ENCODE measurements around the gene GNG5.
A peak's percentile ranks its signal among the peaks of the same experiment; 100 is the strongest.
"Not testable (repeated sequence)": the region's sequence is repeated elsewhere in the genome, so short reads cannot be mapped to it uniquely, and the experiment has no call there.

The GNG5 gene
- long read RNA-seq, donor 1, transcript GNG5-201 (3 exons, 920 nt) = major isoform, 243 of 256 reads
- long read RNA-seq, donor 1, partial matches to known transcripts = 12 of 256 reads
- long read RNA-seq, donor 1, other reads (novel, unspliced or antisense) = 0 of 256 reads
- long read RNA-seq, donor 2, transcript GNG5-201 (3 exons, 920 nt) = major isoform, 168 of 169 reads
- long read RNA-seq, donor 2, partial matches to known transcripts = 0 of 169 reads
- long read RNA-seq, donor 2, other reads (novel, unspliced or antisense) = 0 of 169 reads
- long read RNA-seq, donor 3, transcript GNG5-201 (3 exons, 920 nt) = major isoform, 102 of 111 reads
- long read RNA-seq, donor 3, partial matches to known transcripts = 8 of 111 reads
- long read RNA-seq, donor 3, other reads (novel, unspliced or antisense) = 0 of 111 reads
- long read RNA-seq, donor 4, transcript GNG5-201 (3 exons, 920 nt) = major isoform, 169 of 175 reads
- long read RNA-seq, donor 4, partial matches to known transcripts = 6 of 175 reads
- long read RNA-seq, donor 4, other reads (novel, unspliced or antisense) = 0 of 175 reads
- long read RNA-seq, donor 5, transcript GNG5-201 (3 exons, 920 nt) = major isoform, 215 of 221 reads
- long read RNA-seq, donor 5, partial matches to known transcripts = 5 of 221 reads
- long read RNA-seq, donor 5, other reads (novel, unspliced or antisense) = 0 of 221 reads
- long read RNA-seq, donor 6, transcript GNG5-201 (3 exons, 920 nt) = major isoform, 250 of 251 reads
- long read RNA-seq, donor 6, partial matches to known transcripts = 0 of 251 reads
- long read RNA-seq, donor 6, other reads (novel, unspliced or antisense) = 0 of 251 reads
- long read RNA-seq, donor 7, transcript GNG5-201 (3 exons, 920 nt) = major isoform, 370 of 537 reads
- long read RNA-seq, donor 7, partial matches to known transcripts = 109 of 537 reads
- long read RNA-seq, donor 7, other reads (novel, unspliced or antisense) = 58 of 537 reads
- long read RNA-seq, donor 8, transcript GNG5-201 (3 exons, 920 nt) = major isoform, 181 of 192 reads
- long read RNA-seq, donor 8, partial matches to known transcripts = 9 of 192 reads
- long read RNA-seq, donor 8, other reads (novel, unspliced or antisense) = 0 of 192 reads

DNA sequence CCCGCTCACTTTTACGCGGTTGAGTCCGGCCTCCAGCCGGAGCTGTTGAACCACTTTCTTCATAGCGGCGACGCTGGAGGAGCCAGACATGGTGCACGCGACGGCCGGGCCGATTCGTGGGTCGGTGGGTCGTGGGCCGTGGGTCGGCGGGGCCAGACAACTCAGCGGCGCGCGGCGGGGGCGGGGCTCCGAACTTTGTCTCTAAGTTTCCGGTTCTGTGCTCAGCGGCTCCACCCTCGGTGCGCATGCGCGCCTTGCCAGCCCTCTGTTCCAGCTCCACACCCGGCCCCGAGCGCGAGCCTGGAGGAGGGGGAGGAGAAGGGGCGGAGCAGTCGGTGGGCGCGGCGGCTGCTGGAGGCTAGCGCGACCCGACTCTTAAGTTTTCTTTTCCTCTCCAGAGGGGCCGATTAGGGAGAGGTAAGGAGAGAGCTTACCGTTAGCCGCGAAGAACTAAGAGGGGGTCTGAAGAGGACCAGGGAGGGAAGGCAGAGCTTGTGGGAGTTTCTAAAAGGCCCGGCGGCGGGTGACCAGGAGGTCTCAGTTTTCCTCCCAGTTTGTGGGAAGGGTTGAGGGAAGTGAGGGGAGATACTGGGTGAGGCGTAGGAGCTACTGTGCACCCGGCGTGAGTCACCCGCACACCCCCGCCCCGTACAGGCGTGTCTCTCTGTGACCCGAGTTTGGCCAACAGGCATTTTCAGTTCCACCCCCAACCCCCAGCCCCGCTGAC is at the start of gene GNG5, which contains the start of gene SPATA1:
Gene GNG5, minus strand, starts transcription at position 580 of the 727 bp plus-strand sequence. Its CDS starts 490 bp downstream, at position 90.
Gene SPATA1, plus strand, starts transcription at position 385 of the 727 bp plus-strand sequence. CDS start 9,974 bp downstream, outside the sequence.
- DNase-seq = peak; percentile 97

DNA sequence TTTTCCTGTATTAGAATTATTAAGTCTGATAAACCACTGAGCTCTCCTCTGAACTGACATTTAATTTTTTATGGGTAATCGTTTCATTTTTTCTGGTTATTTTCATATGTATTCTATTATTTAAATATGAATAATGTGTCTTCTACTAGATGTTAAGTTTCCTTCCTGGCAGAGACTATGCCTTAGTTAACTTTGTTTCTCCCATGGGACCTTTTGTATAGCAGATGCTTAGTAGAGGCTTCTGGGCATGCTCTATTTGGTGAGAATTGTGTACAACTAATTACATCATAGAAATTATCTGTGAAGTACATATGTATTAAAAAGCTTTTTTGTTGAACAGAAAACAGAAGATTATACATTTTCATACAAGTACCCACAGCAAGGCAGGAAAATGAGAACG is 44.4 kb upstream of the GNG5 start:
- no peak for DNase-seq

DNA sequence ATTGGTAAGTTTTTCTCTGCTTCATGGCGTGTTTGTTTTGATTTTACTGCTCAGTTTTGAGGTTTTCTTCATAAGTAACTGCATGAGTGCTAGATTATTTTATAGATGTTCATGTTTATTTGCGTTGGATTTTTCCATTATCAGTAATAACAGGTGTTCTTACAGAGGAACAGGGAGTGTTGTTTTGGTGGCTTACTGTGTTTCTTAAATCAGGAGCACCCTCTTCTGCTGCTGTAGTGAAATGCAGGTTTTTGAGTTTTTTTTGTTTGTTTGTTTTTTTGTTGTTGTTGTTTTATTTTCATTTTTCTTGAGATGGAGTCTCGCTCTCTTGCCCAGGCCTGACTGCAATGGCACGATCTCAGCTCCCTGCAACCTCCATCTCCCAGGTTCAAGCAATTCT is 35.3 kb upstream of the GNG5 start:
- DNase-seq = no peak

DNA sequence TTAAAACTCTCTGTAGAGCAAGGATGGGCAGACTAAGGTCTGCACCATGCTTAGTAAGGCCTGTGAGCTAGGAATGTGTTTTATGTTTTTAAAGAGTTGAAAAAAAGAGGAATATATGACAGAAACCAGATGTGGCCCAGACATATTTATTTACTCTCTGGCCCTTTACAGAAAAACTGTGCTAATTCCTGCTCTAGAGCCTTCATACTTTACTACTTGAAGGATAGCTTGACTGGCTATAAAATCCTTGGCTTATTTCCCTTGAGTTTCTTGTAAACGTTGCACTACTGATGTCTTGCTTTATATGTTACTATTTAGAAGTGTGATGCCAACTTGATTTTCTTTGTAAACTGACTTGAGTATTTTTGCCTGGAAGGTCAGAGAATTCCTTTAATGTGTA is 34.4 kb upstream of the GNG5 start:
- peak; percentile 1 for DNase-seq

DNA sequence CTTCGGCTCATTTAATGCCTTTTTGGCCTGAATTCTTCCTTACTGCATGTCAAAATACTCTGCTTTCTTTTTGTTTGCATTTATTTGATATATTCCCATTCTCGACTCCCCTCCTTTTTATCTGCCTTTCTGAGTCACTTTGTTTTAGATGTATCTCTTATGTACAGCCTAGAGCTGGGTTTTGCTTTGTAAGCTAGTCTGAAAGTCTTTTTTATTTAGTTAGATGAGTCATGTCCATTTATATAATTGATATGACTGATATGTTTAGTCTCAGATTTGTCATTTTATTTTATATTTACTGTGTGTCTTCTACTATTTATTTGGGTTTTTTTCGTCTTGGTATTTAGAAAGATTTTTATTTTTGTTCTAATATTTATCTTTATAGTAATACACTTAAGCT is 33.6 kb upstream of the GNG5 start:
- no peak for DNase-seq

DNA sequence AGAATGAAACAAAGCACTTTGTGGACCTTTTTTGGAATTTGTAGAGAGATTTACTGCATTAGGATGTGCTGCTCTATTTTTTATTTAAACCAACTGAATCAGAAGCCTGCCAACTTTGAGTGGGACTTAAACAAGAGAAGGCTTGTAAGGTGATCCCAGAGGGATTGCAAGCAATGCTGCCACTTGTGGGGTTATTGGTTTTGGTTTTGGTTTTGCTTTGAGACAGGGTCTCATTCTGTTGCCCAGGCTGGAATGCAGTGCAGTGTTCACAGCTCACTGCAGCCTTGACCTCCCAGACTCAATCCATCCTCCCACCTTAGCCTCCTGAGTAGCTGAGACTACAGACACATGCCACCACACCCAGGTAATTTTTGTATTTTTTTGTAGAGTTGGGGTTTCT is 32.2 kb upstream of the GNG5 start:
- no peak for DNase-seq

DNA sequence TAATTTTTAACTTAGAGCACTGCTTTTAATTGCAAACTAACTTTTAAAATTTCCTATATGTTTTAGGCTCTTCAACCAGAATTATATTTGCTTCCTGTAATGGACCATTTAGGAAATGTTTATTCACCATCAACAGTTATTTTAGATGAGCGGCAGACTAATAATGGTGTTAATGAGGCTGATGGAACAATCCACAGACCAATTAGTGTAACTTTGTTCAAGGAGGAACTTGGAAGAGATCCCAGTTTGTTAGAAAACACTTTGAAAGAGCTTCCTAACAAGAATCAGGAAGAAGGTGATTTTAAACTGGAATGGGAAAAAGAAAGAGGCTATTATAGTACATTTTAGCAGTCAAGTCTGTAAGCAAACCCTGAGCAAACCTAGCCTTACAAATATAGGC is 19.4 kb upstream of the GNG5 start:
- DNase-seq = no peak

DNA sequence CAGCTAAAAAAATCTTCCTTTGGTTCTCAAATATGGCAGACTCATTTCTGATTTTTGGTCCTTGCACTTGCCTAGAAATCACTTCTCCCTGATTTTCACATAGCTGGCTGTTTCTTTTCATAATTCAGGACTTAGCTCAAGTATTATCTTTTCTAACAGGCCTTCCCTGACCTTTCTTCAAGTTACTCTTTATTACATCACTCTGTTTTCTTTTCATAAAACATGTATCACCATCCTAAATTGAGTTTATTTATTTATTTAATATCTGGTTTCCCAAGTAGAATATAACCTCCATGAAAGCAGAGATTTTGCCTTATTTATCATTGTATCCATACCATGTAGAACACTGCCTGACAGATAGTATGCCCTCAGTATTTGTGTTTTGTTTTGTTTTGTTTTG is 18.2 kb upstream of the GNG5 start:
- DNase-seq = no peak

DNA sequence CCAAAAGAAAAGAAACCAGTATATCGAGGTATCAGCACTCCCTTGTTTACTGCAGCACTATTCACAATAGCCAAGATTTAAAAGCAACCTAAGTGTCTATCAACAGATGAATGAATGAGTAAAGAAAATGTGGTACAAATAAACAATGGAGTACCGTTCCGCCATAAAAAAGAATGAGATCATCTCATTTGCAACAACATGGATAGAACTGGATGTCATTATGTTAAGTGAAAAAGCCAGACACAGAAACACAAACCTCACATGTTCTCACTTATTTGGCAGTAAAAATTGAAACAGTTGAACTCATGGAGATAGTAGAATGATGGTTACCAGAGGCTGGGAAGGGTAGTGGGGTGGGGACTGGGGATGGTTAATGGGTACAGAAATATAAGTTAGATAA is 4.3 kb upstream of the GNG5 start:
- no peak for DNase-seq

DNA sequence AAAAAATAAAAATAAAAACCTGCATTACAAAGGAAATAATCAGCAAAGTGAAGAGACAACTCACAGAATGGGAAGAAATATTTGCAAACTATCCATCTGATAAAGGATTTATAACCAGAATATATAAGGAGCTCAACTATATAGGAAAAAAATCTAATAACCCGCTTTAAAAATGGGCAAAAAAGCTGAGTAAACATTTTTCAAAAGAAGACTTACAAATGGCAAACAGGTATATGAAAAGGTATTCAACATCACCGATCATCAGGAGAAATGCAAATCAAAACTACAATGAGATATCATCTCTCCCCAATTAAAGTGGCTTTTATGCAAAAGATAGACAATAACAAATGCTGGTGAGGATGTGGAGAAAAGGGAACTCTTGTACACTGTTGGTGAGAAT is 3.8 kb upstream of the GNG5 start:
- DNase-seq = no peak

DNA sequence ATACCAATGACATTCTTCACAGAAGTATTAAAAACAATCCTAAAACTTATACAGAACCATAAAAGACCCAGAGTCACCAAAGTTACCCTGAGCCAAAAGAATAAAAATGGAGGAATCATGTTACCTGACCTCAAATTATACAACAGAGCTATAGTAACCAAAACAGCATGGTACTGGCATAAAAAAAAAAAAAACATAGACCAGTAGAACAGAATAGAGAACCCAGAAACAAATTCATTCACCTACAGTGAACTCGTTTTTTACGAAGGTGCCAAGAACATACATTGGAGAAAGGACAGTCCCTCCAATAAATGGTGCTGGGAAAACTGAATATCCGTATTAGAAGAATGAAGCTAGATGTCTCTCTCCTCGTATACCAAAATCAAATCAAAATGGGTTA is 2.6 kb upstream of the GNG5 start:
- DNase-seq = no peak

DNA sequence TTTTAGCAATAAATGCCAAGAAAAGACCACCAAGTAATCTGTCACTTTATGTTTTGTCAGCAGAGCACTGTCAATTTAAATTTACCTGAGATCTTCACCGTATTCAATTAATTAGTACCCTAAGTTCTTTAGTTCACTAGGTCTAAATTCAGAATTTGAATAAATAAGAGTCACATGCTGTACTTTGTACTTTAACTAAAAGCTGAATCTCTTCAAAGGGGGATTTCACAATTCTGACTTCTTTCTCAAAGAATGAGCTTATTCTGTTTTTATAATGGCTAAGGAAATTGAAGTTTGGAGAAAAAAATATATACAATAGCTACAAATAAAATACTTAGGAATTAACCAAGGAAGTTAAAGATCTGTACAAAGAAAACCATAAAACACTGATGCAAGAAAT is 2.1 kb upstream of the GNG5 start:
- DNase-seq = no peak

DNA sequence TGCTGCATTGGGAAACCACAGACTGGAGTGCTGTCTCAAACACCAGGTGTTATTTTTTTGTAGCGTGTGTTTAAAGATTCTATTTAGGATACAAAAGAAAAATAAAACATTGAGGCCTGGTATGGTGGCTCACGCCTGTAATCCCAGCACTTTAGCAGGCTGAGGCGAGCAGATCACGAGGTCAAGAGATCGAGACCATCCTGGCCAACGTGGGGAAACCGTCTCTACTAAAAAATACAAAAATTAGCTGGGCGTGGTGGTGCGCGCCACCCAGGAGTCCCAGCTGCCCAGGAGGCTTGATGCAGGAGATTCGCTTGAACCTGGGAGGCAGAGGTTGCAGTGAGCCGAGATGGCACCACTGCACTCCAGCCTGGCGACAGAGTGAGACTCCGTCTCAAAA is 1.5 kb upstream of the GNG5 start:
- not testable (repeated sequence) for DNase-seq

DNA sequence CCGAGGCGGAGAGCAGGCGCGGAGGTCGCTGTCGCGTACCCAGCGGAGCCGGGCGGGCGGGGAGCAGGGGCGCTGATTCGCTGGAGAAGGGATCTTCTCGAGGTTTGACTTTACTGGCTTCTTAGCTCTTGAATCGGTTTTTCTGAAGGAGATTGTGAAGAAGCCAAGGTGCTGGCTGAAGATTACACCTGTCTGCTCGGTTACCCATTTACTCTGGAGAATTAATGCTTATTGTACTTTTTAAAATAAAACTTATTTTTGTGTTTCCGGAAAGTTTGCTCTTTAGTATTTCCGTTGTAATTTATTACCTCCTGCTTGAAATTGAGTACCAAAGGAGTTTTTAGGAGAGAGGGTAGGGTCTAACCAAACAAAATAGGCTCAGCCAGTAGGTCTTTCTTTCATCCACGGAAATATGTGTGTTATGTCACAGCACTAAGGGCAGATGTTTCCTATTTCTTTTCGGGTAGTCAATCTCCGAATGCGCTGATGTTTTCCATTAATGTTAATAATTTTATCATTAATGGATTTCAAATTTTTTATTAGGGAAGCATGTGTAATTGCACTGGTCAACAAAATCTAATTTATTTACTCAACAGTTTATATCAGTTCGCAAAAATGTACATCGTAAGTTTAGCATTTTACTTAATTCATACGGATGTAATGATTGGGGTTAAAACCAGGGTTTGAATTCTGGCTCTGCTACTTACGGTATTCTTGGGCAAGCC is 510 bp upstream of the GNG5 start:
- no peak for DNase-seq

DNA sequence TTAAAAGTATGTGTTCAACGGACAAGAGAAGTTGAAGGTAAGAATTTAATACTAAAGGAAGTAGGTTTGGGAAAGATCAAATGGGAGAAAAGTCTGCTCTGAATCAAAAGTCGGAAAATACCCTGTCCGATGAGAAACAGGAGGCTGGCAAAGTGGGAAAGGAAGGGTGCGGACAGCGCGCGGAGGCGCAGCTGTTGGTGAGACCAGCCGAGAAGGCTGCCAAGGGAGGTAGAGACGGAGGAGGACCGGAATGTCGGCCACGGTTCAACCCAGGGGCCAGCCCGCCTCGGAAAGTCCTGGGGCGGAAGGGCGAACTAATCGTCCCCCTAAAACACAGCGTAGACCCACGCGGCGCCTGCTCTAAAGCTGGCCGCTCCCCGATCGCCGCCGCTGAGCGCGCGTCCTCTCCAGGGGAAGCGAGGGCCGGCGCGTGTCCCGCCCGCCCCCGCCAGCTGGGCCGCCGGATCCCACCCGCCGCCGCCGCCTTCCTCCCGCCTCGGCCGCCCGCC is 834 bp downstream of the GNG5 start:
- DNase-seq = peak; percentile 98

DNA sequence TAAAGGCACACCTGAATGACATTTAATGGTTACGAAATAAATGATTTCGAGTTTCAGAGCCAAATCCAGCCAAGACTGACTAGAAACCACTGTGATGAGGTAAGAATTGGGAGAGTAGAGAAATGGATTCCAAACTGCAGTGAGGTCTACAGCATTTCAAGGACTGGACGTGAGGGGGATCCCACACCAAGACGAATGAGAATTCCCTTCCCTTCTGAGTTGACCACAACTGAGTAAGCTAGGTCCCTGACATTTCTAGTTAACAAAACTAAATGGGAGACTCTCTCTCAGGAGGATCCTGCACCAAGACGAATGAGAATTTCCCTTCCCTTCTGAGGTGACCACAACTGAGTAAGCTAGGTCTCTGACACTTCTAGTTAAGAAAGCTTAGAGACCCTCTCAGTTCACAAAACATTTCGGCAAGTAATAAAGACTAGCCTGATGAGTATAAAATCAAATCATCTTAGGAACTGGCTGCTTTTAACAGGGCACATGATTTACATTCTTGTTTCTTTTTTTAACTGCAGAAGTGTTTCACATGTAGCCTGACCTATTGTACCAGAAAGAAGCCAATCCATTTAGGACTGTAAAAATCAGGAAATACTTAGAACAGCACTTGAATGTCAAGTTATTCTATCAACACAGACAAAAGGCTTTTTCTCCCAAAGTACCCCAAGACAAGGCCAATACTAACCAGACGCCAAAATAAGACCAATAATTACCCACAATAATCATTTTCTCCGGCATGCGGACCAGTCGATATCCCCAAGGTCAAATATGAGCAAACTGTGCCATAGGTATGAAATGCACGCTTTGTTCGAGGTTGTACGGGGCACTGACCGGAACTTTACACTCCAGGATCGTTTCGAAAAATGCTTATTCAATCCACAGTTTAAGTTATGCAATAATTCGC is 1.5 kb downstream of the GNG5 start:
- peak; percentile 35 for DNase-seq

DNA sequence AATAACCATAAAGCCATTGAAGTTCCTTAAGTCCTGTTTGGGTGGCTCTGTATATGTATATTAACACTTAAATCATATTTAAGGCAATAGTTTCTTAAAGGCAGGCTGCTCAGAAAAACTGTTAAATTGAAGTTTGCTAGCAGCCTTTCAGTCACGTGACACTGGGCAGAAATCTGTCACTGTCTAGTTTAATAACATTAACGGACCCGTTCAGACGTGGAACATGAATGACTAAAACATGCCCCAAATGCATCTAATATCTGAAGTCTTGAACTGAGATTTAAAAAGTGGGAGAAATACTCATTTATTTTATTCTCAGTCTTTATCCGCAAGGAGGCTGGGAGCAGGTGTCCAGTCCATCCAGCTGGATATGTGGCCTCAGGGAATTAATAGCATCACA is 3.5 kb downstream of the GNG5 start:
- DNase-seq = no peak

DNA sequence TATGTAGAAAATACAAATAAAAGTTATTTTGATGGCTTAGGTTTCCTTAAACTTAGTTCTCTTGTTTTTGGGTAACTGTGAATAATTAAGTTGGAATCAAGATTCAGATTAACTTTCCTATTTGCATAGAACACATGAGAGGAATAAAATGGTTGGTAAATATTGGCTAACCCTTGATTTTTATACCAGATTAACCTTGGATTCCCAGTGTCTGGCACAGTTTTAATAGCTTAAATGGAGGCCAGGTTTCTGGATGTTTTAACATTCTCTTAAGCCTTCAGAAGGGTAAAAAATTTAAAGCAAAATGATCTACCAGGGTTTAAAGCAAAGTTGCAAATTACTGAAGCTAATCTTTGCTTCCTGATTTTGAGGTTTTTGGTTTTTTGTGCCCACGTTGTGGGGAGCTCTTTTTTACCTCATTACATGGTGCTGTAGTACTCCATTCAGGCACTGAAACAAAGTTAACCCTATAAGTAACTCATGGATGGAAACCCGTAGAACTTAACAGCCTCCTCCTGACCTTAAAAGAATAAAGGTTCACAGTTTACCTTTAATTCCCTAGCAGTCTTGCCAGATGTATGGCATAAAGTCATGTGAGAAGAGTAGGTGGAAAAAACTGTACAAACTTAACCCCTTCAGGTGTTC is 8.6 kb downstream of the GNG5 start:
- DNase-seq = no peak

DNA sequence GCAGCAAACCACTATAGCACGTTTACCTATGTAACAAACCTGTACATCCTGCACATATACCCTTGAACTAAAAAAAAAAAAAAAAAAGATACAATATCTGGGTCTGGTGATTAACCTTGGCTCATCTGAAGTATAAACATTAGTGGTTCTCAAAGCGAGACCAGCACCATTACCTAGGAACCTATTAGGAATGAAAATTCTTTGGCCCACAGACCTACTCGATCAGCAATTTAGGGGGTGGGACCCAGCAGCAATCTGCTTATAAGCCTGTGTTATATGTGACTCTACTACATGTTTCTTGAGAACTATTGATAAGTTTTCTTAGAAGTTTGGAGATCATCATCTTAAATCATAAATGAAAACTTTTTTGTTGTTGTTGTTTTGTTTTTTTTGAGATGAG is 9.9 kb downstream of the GNG5 start:
- DNase-seq = no peak

DNA sequence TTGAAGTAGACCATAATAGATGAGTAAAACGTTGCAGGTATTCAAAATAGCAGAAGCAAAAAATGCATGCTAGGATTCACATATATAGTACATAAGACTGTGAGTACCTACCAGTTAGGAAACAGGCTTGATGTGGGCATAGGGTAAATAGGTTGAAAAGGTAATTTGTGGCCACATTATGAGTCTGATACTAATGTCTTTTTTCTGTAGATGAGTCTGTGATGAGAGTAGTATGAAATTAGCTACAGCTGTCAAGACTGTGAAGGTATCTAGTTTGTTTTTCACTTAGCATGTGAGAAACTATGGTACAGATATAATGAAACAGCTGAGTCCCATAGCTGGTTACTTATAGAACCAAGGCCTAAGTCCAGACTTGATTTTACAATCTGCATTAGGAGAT is 12.6 kb downstream of the GNG5 start:
- DNase-seq = no peak

Measured in right kidney (tissue), 9 donors.